ENCODE results near the gene RPUSD4.

- TF ChIP-seq EZH2 (IDR thresholded peaks at IDR 0.05; ENCODE audit: borderline replicate concordance, control insufficient read depth, low read depth, low read length) (no peak), EP300 (IDR thresholded peaks at IDR 0.05; ENCODE audit: borderline replicate concordance in 1 of 2, control insufficient read depth in 1 of 2, low read depth in 2 of 2, low read length in 2 of 2) (no peak), RELA (IDR thresholded peaks at IDR 0.05; ENCODE audit: borderline replicate concordance, partially characterized antibody) (no peak), CTCF (IDR thresholded peaks at IDR 0.05 in 2 of 3, conservative IDR thresholded peaks at IDR 0.05 in 1 of 3; ENCODE audit: control insufficient read depth in 2 of 3, extremely low read depth in 1 of 3, insufficient read depth in 1 of 3, low read depth in 3 of 3, low read length in 3 of 3) (no peak), ZSCAN29 (IDR thresholded peaks at IDR 0.05) (no peak), IKZF1 (conservative IDR thresholded peaks at IDR 0.05) (no peak), POLR2A (IDR thresholded peaks at IDR 0.05; ENCODE audit: low read depth, low read length) (no peak), SUZ12 (IDR thresholded peaks at IDR 0.05; ENCODE audit: unreplicated experiment) (no peak)
Measured at GRCh38 chr11:126163779-126164178, 47.7 kb downstream of the RPUSD4 start.

Measured in GM12878 (cell line).